K562 (cell line): ENCODE data around the gene KRT77. TPM values are rescaled to one million over a fixed set of nuclear protein-coding genes. Genes with fewer than 3 reads are reported as not detected.

Source experiments
- ARID2 ChIP-seq: fragments of 450-650 bp; IDR thresholded peaks from 2 replicates; pipeline ENCODE4 v1.6.1; 2017; ENCODE audit warnings: antibody characterized with exemption, mild to moderate bottlenecking
- BRD4 ChIP-seq: fragments of 200-600 bp; sonication (generic); IDR thresholded peaks from 2 replicates; pipeline ENCODE4 v1.6.1; 2017; ENCODE audit warnings: inconsistent platforms
- CBX8 ChIP-seq: fragments of 200-600 bp; sonication (generic); IDR thresholded peaks from 2 replicates; pipeline ENCODE4 v1.6.1; 2012; ENCODE audit warnings: borderline replicate concordance, mixed run types, low read depth, mild to moderate bottlenecking, moderate library complexity, mixed read lengths, low read length, control low read depth, inconsistent platforms; ENCODE audit not compliant: poor library complexity, severe bottlenecking; ENCODE audit errors: extremely low read depth
- DACH1 ChIP-seq: fragments of 450-650 bp; IDR thresholded peaks from 2 replicates; pipeline ENCODE4 v1.6.1; 2018; ENCODE audit not compliant: partially characterized antibody
- E2F3 ChIP-seq: fragments of 250-450 bp; sonication (Bioruptor Pico); IDR thresholded peaks from 2 replicates; pipeline ENCODE4 v1.4.0; 2020; ENCODE audit warnings: mild to moderate bottlenecking
- MCM3 ChIP-seq: fragments of 450-650 bp; IDR thresholded peaks from 2 replicates; pipeline ENCODE4 v1.6.1; 2016
- SMAD4 ChIP-seq: fragments of 250-450 bp; sonication (Bioruptor Pico); conservative IDR thresholded peaks from 2 replicates; pipeline ENCODE4 v1.8.0; 2021; ENCODE audit warnings: inconsistent platforms, mild to moderate bottlenecking, moderate library complexity
- TAF9B ChIP-seq: fragments of 450-650 bp; IDR thresholded peaks from 2 replicates; pipeline ENCODE4 v1.6.1; 2018; ENCODE audit warnings: mild to moderate bottlenecking; ENCODE audit not compliant: partially characterized antibody
- TFAP4 ChIP-seq: sonication (generic); formaldehyde crosslinking; IDR thresholded peaks from 2 replicates; pipeline ENCODE4 v1.8.0; 2022; ENCODE audit warnings: missing genetic modification reagents, mild to moderate bottlenecking, moderate library complexity, borderline replicate concordance
- YY1 ChIP-seq, 3 experiments: IDR thresholded peaks; 2 replicates each; pipeline ENCODE4 v1.6.1; 2011; ENCODE audit warnings: low read length in 2 of 3, mild to moderate bottlenecking in 2 of 3, moderate library complexity in 2 of 3, borderline replicate concordance in 1 of 3, control low read depth in 1 of 3, low read depth in 1 of 3; ENCODE audit not compliant: insufficient read depth in 3 of 3, insufficient replicate concordance in 2 of 3, control insufficient read depth in 1 of 3, insufficient read length in 1 of 3; ENCODE audit errors: extremely low read depth in 1 of 3
- ZMIZ1 ChIP-seq, 2 experiments: fragments of 150-350 bp in 1 of 2; IDR thresholded peaks; 2 replicates each; pipeline ENCODE4 v1.6.1; 2012 to 2016; ENCODE audit warnings: low read depth in 2 of 2, low read length in 2 of 2, mild to moderate bottlenecking in 1 of 2, moderate library complexity in 1 of 2
- ZNF197 ChIP-seq: fragments of 200-800 bp; sonication (Bioruptor generic); IDR thresholded peaks from 2 replicates; pipeline ENCODE4 v1.6.1; 2016; ENCODE audit warnings: low read depth, missing genetic modification characterization, missing compliant biosample characterization
- ZNF695 ChIP-seq: fragments of 450-650 bp; formaldehyde crosslinking; IDR thresholded peaks from 2 replicates; pipeline ENCODE4 v1.4.0; 2020; ENCODE audit warnings: mild to moderate bottlenecking, moderate library complexity
- polyA plus RNA-seq, 8 experiments: library from polyadenylated mRNA; depleted of rRNA in 4 of 8; stranded (reverse) in 5 of 8; unstranded in 3 of 8; fragments of >200 nt; fragmentation: Nextera tagmentation in 2 of 8; fragmentation: Illumina TruSeq in 1 of 8; extraction: Ambion mirVana in 2 of 8; extraction: Trizol in 1 of 8; gene quantifications; 2 replicates each; pipeline versions ENCODE4 v1.2.1 to v1.2.3, GENCODE V29; 2011 to 2014; ENCODE audit warnings: inconsistent platforms in 1 of 8, missing spikeins in 1 of 8
- total RNA-seq, 7 experiments: library from RNA; depleted of rRNA in 6 of 7; stranded (reverse); fragments of >200 nt in 6 of 7; fragmentation: Illumina TruSeq in 2 of 7; extraction: Trizol in 2 of 7; gene quantifications; 2 replicates each; pipeline versions ENCODE4 v1.2.1 to v1.2.3, GENCODE V29; 2011 to 2021; ENCODE audit warnings: low replicate concordance in 1 of 7
- TF ChIP-seq, protein P1 (sequence below): sonication (generic); formaldehyde crosslinking; IDR thresholded peaks from 2 replicates; pipeline ENCODE4 v1.8.0; 2023; ENCODE audit warnings: mild to moderate bottlenecking, missing genetic modification reagents
- TF ChIP-seq, protein P2 (sequence below): fragments of 450-650 bp; IDR thresholded peaks from 2 replicates; pipeline ENCODE4 v1.7.1; 2018; ENCODE audit warnings: mild to moderate bottlenecking, low read depth; ENCODE audit not compliant: partially characterized antibody

The KRT77 gene
- total and polyA plus RNA-seq, 9 of the 15 experiments (the other 6 are each of a cell fraction or from before 2014, with no cell fraction given): not detected

GRCh38 chr12:52645120-52645761 lies 58.1 kb downstream of the KRT77 start (continued):
- TF ChIP-seq, protein P1, sequence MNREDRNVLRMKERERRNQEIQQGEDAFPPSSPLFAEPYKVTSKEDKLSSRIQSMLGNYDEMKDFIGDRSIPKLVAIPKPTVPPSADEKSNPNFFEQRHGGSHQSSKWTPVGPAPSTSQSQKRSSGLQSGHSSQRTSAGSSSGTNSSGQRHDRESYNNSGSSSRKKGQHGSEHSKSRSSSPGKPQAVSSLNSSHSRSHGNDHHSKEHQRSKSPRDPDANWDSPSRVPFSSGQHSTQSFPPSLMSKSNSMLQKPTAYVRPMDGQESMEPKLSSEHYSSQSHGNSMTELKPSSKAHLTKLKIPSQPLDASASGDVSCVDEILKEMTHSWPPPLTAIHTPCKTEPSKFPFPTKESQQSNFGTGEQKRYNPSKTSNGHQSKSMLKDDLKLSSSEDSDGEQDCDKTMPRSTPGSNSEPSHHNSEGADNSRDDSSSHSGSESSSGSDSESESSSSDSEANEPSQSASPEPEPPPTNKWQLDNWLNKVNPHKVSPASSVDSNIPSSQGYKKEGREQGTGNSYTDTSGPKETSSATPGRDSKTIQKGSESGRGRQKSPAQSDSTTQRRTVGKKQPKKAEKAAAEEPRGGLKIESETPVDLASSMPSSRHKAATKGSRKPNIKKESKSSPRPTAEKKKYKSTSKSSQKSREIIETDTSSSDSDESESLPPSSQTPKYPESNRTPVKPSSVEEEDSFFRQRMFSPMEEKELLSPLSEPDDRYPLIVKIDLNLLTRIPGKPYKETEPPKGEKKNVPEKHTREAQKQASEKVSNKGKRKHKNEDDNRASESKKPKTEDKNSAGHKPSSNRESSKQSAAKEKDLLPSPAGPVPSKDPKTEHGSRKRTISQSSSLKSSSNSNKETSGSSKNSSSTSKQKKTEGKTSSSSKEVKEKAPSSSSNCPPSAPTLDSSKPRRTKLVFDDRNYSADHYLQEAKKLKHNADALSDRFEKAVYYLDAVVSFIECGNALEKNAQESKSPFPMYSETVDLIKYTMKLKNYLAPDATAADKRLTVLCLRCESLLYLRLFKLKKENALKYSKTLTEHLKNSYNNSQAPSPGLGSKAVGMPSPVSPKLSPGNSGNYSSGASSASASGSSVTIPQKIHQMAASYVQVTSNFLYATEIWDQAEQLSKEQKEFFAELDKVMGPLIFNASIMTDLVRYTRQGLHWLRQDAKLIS (CRISPR knock-in tag): no peak
- TF ChIP-seq CBX8 (no peak), BRD4 (no peak), MCM3 (no peak), ZNF695 (no peak), TFAP4 (CRISPR knock-in tag) (0 out of 2 replicates have a peak, but pooled peaks have one; percentile 24), ARID2 (no peak), ZMIZ1 (IDR thresholded peaks at IDR 0.05; ENCODE audit: low read depth in 2 of 2, low read length in 2 of 2) (no peak), TAF9B (no peak), DACH1 (no peak), ZNF197 (CRISPR knock-in tag) (0 out of 2 replicates have a peak, but pooled peaks have one; percentile 38), SMAD4 (CRISPR knock-in tag) (0 out of 2 replicates have a peak, but pooled peaks have one; percentile 18), E2F3 (CRISPR knock-in tag) (no peak), YY1 (IDR thresholded peaks at IDR 0.05; ENCODE audit: borderline replicate concordance in 1 of 3, control insufficient read depth in 1 of 3, extremely low read depth in 1 of 3, insufficient read depth in 3 of 3, insufficient read length in 1 of 3, insufficient replicate concordance in 2 of 3, low read depth in 1 of 3, low read length in 2 of 3) (no peak)
- TF ChIP-seq, protein P2, sequence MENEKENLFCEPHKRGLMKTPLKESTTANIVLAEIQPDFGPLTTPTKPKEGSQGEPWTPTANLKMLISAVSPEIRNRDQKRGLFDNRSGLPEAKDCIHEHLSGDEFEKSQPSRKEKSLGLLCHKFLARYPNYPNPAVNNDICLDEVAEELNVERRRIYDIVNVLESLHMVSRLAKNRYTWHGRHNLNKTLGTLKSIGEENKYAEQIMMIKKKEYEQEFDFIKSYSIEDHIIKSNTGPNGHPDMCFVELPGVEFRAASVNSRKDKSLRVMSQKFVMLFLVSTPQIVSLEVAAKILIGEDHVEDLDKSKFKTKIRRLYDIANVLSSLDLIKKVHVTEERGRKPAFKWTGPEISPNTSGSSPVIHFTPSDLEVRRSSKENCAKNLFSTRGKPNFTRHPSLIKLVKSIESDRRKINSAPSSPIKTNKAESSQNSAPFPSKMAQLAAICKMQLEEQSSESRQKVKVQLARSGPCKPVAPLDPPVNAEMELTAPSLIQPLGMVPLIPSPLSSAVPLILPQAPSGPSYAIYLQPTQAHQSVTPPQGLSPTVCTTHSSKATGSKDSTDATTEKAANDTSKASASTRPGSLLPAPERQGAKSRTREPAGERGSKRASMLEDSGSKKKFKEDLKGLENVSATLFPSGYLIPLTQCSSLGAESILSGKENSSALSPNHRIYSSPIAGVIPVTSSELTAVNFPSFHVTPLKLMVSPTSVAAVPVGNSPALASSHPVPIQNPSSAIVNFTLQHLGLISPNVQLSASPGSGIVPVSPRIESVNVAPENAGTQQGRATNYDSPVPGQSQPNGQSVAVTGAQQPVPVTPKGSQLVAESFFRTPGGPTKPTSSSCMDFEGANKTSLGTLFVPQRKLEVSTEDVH: no peak
